SHP77 (cell line): ENCODE results near the gene RNMT.

Experiments used
- DNase-seq, 2 experiments: peaks; one replicate each; lab custom pipeline; 2025; lab: John Stamatoyannopoulos, UW

RNMT gene

GRCh38 chr18:13811993-13812392 lies 85.5 kb downstream of the RNMT start:
- DNase-seq = no peak

GRCh38 chr18:13813271-13813849 lies 86.9 kb downstream of the RNMT start:
- peak; percentile 13 to 48 for DNase-seq
